HG03139 (cell line): Measurements from ENCODE around the gene UBE2Q2.
"Not testable (repeated sequence)": the region's sequence is repeated elsewhere in the genome, so short reads cannot be mapped to it uniquely, and the experiment has no call there.

Source experiments
- ATAC-seq: cut with Tn5 transposase; IDR thresholded peaks from one replicate; pipeline ENCODE4 v1.9.1; 2021; ENCODE audit not compliant: unreplicated experiment

Gene UBE2Q2

GRCh38 chr15:75842722-75843677 lies at the start of gene UBE2Q2:
Gene UBE2Q2 (plus strand): TSS chr15:75843447. CDS start chr15:75843667, 220 bp downstream.
- peak; percentile 47 for ATAC-seq

GRCh38 chr15:75796321-75796720 lies 46.9 kb upstream of the UBE2Q2 start:
- ATAC-seq, result no peak

- ATAC-seq, result not testable (repeated sequence)
These were observed 46.1 kb upstream of the UBE2Q2 start for GRCh38 chr15:75797146-75797545.

- ATAC-seq, result no peak
These were observed 44.1 kb upstream of the UBE2Q2 start for GRCh38 chr15:75799190-75799589.

GRCh38 chr15:75800409-75800808 lies 42.8 kb upstream of the UBE2Q2 start:
- not testable (repeated sequence) for ATAC-seq

GRCh38 chr15:75801859-75802593 lies 41.2 kb upstream of the UBE2Q2 start:
- peak; percentile 90 for ATAC-seq

- ATAC-seq, result not testable (repeated sequence)
These were observed 35.8 kb upstream of the UBE2Q2 start for GRCh38 chr15:75807486-75807885.

- ATAC-seq, result not testable (repeated sequence)
These were observed 35.2 kb upstream of the UBE2Q2 start for GRCh38 chr15:75808009-75808408.

GRCh38 chr15:75808563-75808962 lies 34.7 kb upstream of the UBE2Q2 start:
- ATAC-seq, result no peak

GRCh38 chr15:75809986-75810750 lies 33.1 kb upstream of the UBE2Q2 start:
- no peak for ATAC-seq

- ATAC-seq, result no peak
These were observed 32.3 kb upstream of the UBE2Q2 start for GRCh38 chr15:75810874-75811498.

- ATAC-seq, result no peak
These were observed 31.6 kb upstream of the UBE2Q2 start for GRCh38 chr15:75811626-75812025.

GRCh38 chr15:75814794-75815193 lies 28.5 kb upstream of the UBE2Q2 start:
- ATAC-seq, result no peak

- no peak for ATAC-seq
These were observed 27.2 kb upstream of the UBE2Q2 start for GRCh38 chr15:75815811-75816719.

- no peak for ATAC-seq
These were observed 25.9 kb upstream of the UBE2Q2 start for GRCh38 chr15:75817138-75817935.

GRCh38 chr15:75820206-75820605 lies 23.0 kb upstream of the UBE2Q2 start:
- no peak for ATAC-seq

GRCh38 chr15:75821786-75822345 lies 21.4 kb upstream of the UBE2Q2 start:
- no peak for ATAC-seq

GRCh38 chr15:75822685-75823278 lies 20.5 kb upstream of the UBE2Q2 start:
- no peak for ATAC-seq
